Measurements from ENCODE around the gene EVA1C. TPM values are rescaled to one million over a fixed set of nuclear protein-coding genes. Genes with fewer than 3 reads are reported as not detected.
A peak's percentile ranks its signal among the peaks of the same experiment; 100 is the strongest.

Gene EVA1C
- total RNA-seq, 1 experiment from 2014 or later: 29.3 TPM

DNA sequence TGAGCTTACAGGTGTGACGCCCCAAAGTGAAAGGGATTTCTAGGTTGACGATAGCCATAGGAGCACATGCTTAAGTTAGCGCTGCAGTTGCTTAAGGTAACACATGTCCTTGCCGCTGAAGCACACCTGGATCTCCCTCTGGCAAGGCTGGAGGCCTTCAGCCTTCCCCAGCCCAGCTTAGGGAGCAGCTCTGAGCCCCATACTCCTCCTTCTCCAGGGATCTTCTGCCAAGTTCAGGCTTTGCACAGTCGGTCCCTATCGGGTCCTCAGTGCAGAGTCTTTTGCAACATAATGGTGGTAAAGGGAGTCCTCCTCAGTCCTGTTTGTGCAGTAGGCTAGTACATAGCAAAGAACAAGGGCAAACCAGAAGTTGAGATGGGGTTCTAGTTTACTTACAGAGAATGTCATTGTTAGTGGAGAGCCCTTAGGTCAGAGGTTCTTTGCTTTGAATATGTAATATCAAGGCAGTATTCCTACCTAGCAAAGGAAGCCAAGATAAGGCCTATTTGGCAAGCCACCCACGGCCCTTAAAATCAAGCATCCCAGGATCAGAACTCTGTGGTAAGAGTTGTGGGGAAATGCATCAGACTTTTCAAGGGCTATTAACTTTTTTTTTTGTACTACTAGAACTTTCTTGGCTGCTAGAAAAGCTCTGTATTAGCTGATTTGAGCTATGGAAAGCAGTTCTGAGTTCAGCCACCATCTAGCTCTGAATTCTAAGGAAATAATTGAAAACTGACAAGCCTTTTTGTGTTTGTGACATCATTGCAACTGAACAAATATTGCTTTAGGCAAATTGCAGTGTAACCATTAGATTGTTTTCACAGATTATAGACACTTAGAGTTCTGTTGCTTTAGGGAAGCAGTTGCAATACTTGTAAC, 1.4 kb downstream of the EVA1C start:
- CTCF ChIA-PET: interaction anchor here (0.9 to 3.7 kb wide), 6 partner anchors 11 to 187 kb away, joined by 3 to 22 read pairs (median 6); no protein-coding TSS in a partner anchor
- POLR2A ChIA-PET: interaction anchor here (0.8 kb wide), 1 partner anchor 187 kb away, joined by 3 read pairs; no protein-coding TSS in a partner anchor

More for the DNA sequence above, 1.4 kb downstream of the EVA1C start:
- Histone ChIP-seq H3K9me3 (ENCODE audit: control insufficient read depth in 1 of 2, insufficient read depth in 1 of 2, low read depth in 1 of 2, low read length in 2 of 2) (no peaks in the 10 kb centered on the region), H3K4me3 (replicated peaks in 1 of 2; ENCODE audit: low read depth in 1 of 2, low read length in 2 of 2) (peak overlapping the region; percentile 77 to 85), H3K4me2 (ENCODE audit: low read length) (peak overlapping the region; percentile 99), H3K9me2 (ENCODE audit: insufficient read depth) (no peaks in the 10 kb centered on the region), H3K36me3 (ENCODE audit: control insufficient read depth in 1 of 2, insufficient read depth in 2 of 2, low read length in 2 of 2) (peaks cover 0 to 4% of the 10 kb centered on the region in 2 experiments; a peak in 1 of 4 replicates), H3K4me1 (ENCODE audit: control insufficient read depth in 1 of 2, insufficient read depth in 2 of 2, low read length in 2 of 2) (peaks cover 29 to 43% of the 10 kb centered on the region in 2 experiments; a peak in 3 of 4 replicates), H3K27ac (ENCODE audit: low read depth, low read length) (peak overlapping the region; percentile 98), H2AFZ (ENCODE audit: low read depth, low read length, poor library complexity, severe bottlenecking) (no peak overlapping the region), H4K20me1 (ENCODE audit: insufficient read depth) (no peaks in the 10 kb centered on the region), H3K9ac (ENCODE audit: low read length) (peak overlapping the region; percentile 90), H3K27me3 (ENCODE audit: insufficient read depth, low read length) (no peaks in the 10 kb centered on the region), H3K79me2 (ENCODE audit: insufficient read depth, low read length) (peaks cover 63% of the 10 kb centered on the region)
- ATAC-seq (no peak; the same call in 1 of the 2 replicates), DNase-seq (ENCODE audit: low read depth, low spot score) (no peak)
- RAD21 ChIA-PET (ENCODE audit: low non-redundant PET in 1 of 2, low total read pairs in 2 of 2, uncharacterized antibody in 2 of 2, unreplicated experiment in 2 of 2): no interaction called here
- intact Hi-C loops (cut with micrococcal nuclease): loop anchor here (1.0 kb wide), 1 partner anchor 164 kb away; no protein-coding TSS in a partner anchor
- no TSS peak for BruUV-seq (replicated peaks)
- TF ChIP-seq ZNF274 (IDR thresholded peaks at IDR 0.05; ENCODE audit: low read depth, low read length) (no peak), JUND (IDR thresholded peaks at IDR 0.05) (no peak), TCF7L2 (IDR thresholded peaks at IDR 0.05; ENCODE audit: borderline replicate concordance, extremely low read depth, insufficient read depth, insufficient read length) (no peak), ZFX (IDR thresholded peaks at IDR 0.05) (no peak), POLR2A (IDR thresholded peaks at IDR 0.05; ENCODE audit: borderline replicate concordance, extremely low read depth, insufficient read depth, insufficient read length) (no peak), SIN3A (IDR thresholded peaks at IDR 0.05; ENCODE audit: low read depth) (no peak), SRF (IDR thresholded peaks at IDR 0.05; ENCODE audit: low read depth) (no peak), EZH2phosphoT487 (IDR thresholded peaks at IDR 0.05; ENCODE audit: borderline replicate concordance) (no peak), FOSL1 (IDR thresholded peaks at IDR 0.05; ENCODE audit: low read depth) (no peak), EGR1 (IDR thresholded peaks at IDR 0.05; ENCODE audit: low read depth) (no peak), ZBTB33 (IDR thresholded peaks at IDR 0.05; ENCODE audit: extremely low read depth, insufficient replicate concordance, low read length) (no peak), CEBPB (IDR thresholded peaks at IDR 0.05; ENCODE audit: low read depth) (no peak), ELF1 (IDR thresholded peaks at IDR 0.05; ENCODE audit: borderline replicate concordance, low read depth) (no peak)
- TF ChIP-seq, protein P1, sequence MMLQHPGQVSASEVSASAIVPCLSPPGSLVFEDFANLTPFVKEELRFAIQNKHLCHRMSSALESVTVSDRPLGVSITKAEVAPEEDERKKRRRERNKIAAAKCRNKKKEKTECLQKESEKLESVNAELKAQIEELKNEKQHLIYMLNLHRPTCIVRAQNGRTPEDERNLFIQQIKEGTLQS (IDR thresholded peaks at IDR 0.05): no peak
- TF ChIP-seq, protein P2, sequence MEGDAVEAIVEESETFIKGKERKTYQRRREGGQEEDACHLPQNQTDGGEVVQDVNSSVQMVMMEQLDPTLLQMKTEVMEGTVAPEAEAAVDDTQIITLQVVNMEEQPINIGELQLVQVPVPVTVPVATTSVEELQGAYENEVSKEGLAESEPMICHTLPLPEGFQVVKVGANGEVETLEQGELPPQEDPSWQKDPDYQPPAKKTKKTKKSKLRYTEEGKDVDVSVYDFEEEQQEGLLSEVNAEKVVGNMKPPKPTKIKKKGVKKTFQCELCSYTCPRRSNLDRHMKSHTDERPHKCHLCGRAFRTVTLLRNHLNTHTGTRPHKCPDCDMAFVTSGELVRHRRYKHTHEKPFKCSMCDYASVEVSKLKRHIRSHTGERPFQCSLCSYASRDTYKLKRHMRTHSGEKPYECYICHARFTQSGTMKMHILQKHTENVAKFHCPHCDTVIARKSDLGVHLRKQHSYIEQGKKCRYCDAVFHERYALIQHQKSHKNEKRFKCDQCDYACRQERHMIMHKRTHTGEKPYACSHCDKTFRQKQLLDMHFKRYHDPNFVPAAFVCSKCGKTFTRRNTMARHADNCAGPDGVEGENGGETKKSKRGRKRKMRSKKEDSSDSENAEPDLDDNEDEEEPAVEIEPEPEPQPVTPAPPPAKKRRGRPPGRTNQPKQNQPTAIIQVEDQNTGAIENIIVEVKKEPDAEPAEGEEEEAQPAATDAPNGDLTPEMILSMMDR (IDR thresholded peaks at IDR 0.05 in 2 of 3, conservative IDR thresholded peaks at IDR 0.05 in 1 of 3; ENCODE audit: borderline replicate concordance in 1 of 3, insufficient read depth in 1 of 3, low read depth in 2 of 3, low read length in 2 of 3): no peak

All from HCT116 (cell line).